ENCODE results near the gene SAMD7.

Gene SAMD7

GRCh38 chr3:169970847-169971246, 59.5 kb downstream of the SAMD7 start:
- DNase-seq (ENCODE audit: low read depth, low spot score): no peak
- TF ChIP-seq, protein P1, sequence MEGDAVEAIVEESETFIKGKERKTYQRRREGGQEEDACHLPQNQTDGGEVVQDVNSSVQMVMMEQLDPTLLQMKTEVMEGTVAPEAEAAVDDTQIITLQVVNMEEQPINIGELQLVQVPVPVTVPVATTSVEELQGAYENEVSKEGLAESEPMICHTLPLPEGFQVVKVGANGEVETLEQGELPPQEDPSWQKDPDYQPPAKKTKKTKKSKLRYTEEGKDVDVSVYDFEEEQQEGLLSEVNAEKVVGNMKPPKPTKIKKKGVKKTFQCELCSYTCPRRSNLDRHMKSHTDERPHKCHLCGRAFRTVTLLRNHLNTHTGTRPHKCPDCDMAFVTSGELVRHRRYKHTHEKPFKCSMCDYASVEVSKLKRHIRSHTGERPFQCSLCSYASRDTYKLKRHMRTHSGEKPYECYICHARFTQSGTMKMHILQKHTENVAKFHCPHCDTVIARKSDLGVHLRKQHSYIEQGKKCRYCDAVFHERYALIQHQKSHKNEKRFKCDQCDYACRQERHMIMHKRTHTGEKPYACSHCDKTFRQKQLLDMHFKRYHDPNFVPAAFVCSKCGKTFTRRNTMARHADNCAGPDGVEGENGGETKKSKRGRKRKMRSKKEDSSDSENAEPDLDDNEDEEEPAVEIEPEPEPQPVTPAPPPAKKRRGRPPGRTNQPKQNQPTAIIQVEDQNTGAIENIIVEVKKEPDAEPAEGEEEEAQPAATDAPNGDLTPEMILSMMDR (IDR thresholded peaks at IDR 0.05; ENCODE audit: insufficient read depth, low read length, missing control alignments): no peak
- CTCF ChIA-PET: no interaction called here
- H3K4me3 ChIP-seq (ENCODE audit: low read depth, low read length): no peak overlapping the region
- POLR2A ChIA-PET: no interaction called here

DNA sequence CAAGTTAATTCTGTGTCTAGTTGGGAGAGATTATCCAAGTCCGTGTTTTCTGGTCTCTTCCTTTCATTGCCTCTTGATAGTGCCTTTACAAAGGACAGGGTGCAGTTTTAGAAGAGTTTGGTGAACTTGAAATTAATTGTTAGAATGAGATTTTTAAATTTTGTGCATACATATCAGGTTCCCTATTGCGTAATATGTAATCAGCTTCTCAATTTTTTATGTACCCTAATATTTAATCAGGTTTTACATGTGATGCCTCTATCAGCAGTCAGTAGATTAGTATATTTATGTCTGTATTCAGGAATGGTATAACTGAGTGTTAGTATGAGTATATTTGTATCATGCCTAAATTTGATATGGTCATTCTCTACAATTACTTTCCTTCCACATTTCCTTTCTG, 60.1 kb downstream of the SAMD7 start:
- ChIA-PET POLR2A (no interaction called here), CTCF (no interaction called here)
- H3K4me3 ChIP-seq (ENCODE audit: low read depth, low read length): no peak overlapping the region
- TF ChIP-seq, protein P1 (IDR thresholded peaks at IDR 0.05; ENCODE audit: insufficient read depth, low read length, missing control alignments): no peak
- DNase-seq (ENCODE audit: low read depth, low spot score): no peak

DNA sequence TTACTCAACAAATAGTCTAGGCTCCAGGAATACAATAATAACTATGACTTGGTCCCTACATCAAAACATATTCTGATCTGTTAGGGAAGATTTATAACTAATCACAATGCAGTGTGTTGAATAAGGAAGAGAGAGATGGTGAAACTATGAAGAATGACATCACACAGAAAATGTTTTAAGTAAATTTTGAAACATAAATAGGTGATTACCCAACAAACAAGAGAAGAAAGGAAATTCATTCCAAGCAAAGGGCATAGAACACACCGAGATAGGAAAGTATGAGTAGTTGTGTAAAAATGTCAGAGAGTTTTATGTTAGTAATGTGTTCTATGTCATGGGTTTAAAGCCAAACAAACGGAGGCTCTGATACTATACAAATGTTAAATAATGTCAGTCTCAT, 68.7 kb downstream of the SAMD7 start:
- TF ChIP-seq, protein P1 (IDR thresholded peaks at IDR 0.05; ENCODE audit: insufficient read depth, low read length, missing control alignments): no peak
- no peak overlapping the region for H3K4me3 ChIP-seq (ENCODE audit: low read depth, low read length)
- CTCF ChIA-PET: interaction anchor here (0.6 kb wide), 1 partner anchor 60 kb away, joined by 3 read pairs; no protein-coding TSS in a partner anchor
- POLR2A ChIA-PET: no interaction called here
- no peak for DNase-seq (ENCODE audit: low read depth, low spot score)

- DNase-seq (ENCODE audit: low read depth, low spot score): no peak
- TF ChIP-seq, protein P1 (IDR thresholded peaks at IDR 0.05; ENCODE audit: insufficient read depth, low read length, missing control alignments): no peak
- POLR2A ChIA-PET: no interaction called here
- no peak overlapping the region for H3K4me3 ChIP-seq (ENCODE audit: low read depth, low read length)
- CTCF ChIA-PET: no interaction called here
Observed at GRCh38 chr3:169984292-169984691, 72.9 kb downstream of the SAMD7 start.

All from AG04449 (cell line).